Activated naive CD8-positive, alpha-beta T cell treated with anti-CD3 and anti-CD28 coated beads, Interleukin-2, amount 50 U/mL, for 16 hours (primary cell): ENCODE measurements around the gene TBL3.
"Not testable (repeated sequence)": the region's sequence is repeated elsewhere in the genome, so short reads cannot be mapped to it uniquely, and the experiment has no call there.

Experiments
- DNase-seq: peaks from one replicate; pipeline ENCODE4 v3.0.0-alpha.2; 2020; ENCODE audit warnings: low read depth, low spot score

The TBL3 gene

GRCh38 chr16:1971796-1972489 is at the start of gene TBL3:
TBL3 (plus strand) TSS chr16:1972053; CDS start chr16:1972165, 112 bp downstream.
- peak; percentile 90 for DNase-seq

- no peak for DNase-seq
These were observed 49.5 kb upstream of the TBL3 start for GRCh38 chr16:1922357-1922756.

GRCh38 chr16:1923299-1924034 is 48.4 kb upstream of the TBL3 start:
- DNase-seq, result no peak

GRCh38 chr16:1924095-1924494 is 47.8 kb upstream of the TBL3 start:
- no peak for DNase-seq

GRCh38 chr16:1926271-1926670 is 45.6 kb upstream of the TBL3 start:
- no peak for DNase-seq

GRCh38 chr16:1929105-1929504 is 42.7 kb upstream of the TBL3 start:
- DNase-seq, result no peak

GRCh38 chr16:1929578-1930337 is 42.1 kb upstream of the TBL3 start:
- peak; percentile 85 for DNase-seq

- no peak for DNase-seq
These were observed 41.5 kb upstream of the TBL3 start for GRCh38 chr16:1930338-1930720.

GRCh38 chr16:1932050-1933028 is 39.5 kb upstream of the TBL3 start:
- DNase-seq, result no peak

GRCh38 chr16:1933097-1933661 is 38.7 kb upstream of the TBL3 start:
- no peak for DNase-seq

GRCh38 chr16:1936945-1937479 is 34.8 kb upstream of the TBL3 start:
- DNase-seq, result no peak

- no peak for DNase-seq
These were observed 33.5 kb upstream of the TBL3 start for GRCh38 chr16:1938316-1938715.

- no peak for DNase-seq
These were observed 32.9 kb upstream of the TBL3 start for GRCh38 chr16:1938910-1939309.

- DNase-seq, result not testable (repeated sequence)
These were observed 32.0 kb upstream of the TBL3 start for GRCh38 chr16:1939833-1940232.

- no peak for DNase-seq
These were observed 31.3 kb upstream of the TBL3 start for GRCh38 chr16:1940273-1941161.

GRCh38 chr16:1941162-1942046 is 30.4 kb upstream of the TBL3 start:
- no peak for DNase-seq

GRCh38 chr16:1942047-1942809 is 29.6 kb upstream of the TBL3 start:
- no peak for DNase-seq
